DMS153 treated with DMSO at 0.1 percent for 48 hours (cell line): Measurements from ENCODE around the gene RXYLT1.

ENCODE experiments used
- DNase-seq: peaks from one replicate; lab custom pipeline; 2025; ENCODE audit not compliant: unreplicated experiment; lab: John Stamatoyannopoulos, UW

RXYLT1 gene

GRCh38 chr12:63802012-63802608 is 22.4 kb downstream of the RXYLT1 start:
- peak; percentile 54 for DNase-seq

- DNase-seq: no peak
Observed at GRCh38 chr12:63804746-63805145, 25.0 kb downstream of the RXYLT1 start.

- DNase-seq: peak; percentile 99
Observed at GRCh38 chr12:63805704-63806672, 26.3 kb downstream of the RXYLT1 start.

- no peak for DNase-seq
Observed at GRCh38 chr12:63808631-63809030, 28.9 kb downstream of the RXYLT1 start.

GRCh38 chr12:63809566-63809965 is 29.9 kb downstream of the RXYLT1 start:
- no peak for DNase-seq

- DNase-seq: no peak
Observed at GRCh38 chr12:63811334-63811733, 31.6 kb downstream of the RXYLT1 start.

GRCh38 chr12:63811755-63812154 is 32.0 kb downstream of the RXYLT1 start:
- DNase-seq: no peak

- DNase-seq: no peak
Observed at GRCh38 chr12:63814146-63814772, 34.5 kb downstream of the RXYLT1 start.

- DNase-seq: no peak
Observed at GRCh38 chr12:63815482-63815852, 35.8 kb downstream of the RXYLT1 start.

GRCh38 chr12:63816031-63816430 is 36.3 kb downstream of the RXYLT1 start:
- no peak for DNase-seq

GRCh38 chr12:63820427-63820826 is 40.7 kb downstream of the RXYLT1 start:
- DNase-seq: no peak

- no peak for DNase-seq
Observed at GRCh38 chr12:63821781-63822251, 42.1 kb downstream of the RXYLT1 start.

GRCh38 chr12:63822352-63822751 is 42.6 kb downstream of the RXYLT1 start:
- no peak for DNase-seq

GRCh38 chr12:63823040-63823439 is 43.3 kb downstream of the RXYLT1 start:
- no peak for DNase-seq

- DNase-seq: no peak
Observed at GRCh38 chr12:63826006-63826585, 46.4 kb downstream of the RXYLT1 start.

- no peak for DNase-seq
Observed at GRCh38 chr12:63828867-63829266, 49.2 kb downstream of the RXYLT1 start.

GRCh38 chr12:63836046-63836445 is 56.3 kb downstream of the RXYLT1 start:
- no peak for DNase-seq

GRCh38 chr12:63836936-63837335 is 57.2 kb downstream of the RXYLT1 start:
- DNase-seq: no peak

- DNase-seq: no peak
Observed at GRCh38 chr12:63838411-63838810, 58.7 kb downstream of the RXYLT1 start.

- no peak for DNase-seq
Observed at GRCh38 chr12:63841011-63841410, 61.3 kb downstream of the RXYLT1 start.

- no peak for DNase-seq
Observed at GRCh38 chr12:63841571-63841970, 61.9 kb downstream of the RXYLT1 start.
